Stimulated activated CD8-positive, alpha-beta memory T cell treated with anti-CD3 and anti-CD28 coated beads, Interleukin-15, amount 100 ng/mL, for 1 hour (primary cell): ENCODE measurements around the gene PCA3.
"Not testable (repeated sequence)": the region's sequence is repeated elsewhere in the genome, so short reads cannot be mapped to it uniquely, and the experiment has no call there.

Experiments used
- DNase-seq: peaks from one replicate; pipeline ENCODE4 v3.0.0-alpha.2; 2020; ENCODE audit warnings: low read depth

PCA3 gene

DNA sequence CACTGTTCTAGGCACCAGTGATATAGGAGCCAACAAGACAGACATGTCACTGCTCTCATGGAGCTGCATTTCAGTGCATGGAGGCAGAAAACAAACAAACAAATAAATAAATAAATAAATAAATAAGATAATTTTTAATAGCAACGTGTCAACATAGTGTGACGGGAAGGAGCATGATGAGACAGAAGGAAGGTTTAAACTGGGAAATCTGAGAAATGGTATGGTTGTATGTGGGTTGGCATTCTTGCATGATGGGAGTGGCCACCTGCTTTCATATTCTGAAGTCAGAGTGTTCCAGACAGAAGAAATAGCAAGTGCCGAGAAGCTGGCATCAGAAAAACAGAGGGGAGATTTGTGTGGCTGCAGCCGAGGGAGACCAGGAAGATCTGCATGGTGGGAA, at the start of gene PCA3:
TSS of gene PCA3 (plus strand) at position 301 of the 400 bp plus-strand sequence.
- DNase-seq, result no peak

DNA sequence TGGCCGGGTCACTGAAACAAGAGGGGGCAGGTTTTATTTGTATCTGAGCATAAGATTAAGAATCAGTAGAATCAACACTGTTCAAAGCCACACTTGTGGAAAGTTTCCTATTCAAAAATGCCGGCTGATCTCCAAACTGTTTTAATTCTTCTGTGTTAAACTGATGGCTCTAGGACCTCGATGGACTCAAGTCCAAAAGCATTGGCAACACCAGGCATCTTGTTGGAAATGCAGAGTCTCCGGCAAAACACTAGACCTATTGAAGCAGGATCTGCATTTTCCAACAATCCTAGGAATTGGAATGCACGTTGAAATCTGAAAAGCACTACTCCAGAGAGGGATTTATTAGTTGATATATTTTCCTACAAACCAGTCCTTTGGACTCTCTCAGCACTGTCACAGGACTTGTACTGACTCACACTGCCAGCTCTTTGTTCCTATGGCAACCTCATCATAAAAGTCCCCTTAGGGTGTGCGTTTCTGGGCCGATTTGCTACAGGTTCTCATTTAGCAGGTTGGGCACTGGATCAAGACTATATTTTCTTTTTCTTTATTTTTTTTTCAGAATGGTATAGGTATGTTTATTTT, 48.1 kb upstream of the PCA3 start:
- DNase-seq, result no peak

DNA sequence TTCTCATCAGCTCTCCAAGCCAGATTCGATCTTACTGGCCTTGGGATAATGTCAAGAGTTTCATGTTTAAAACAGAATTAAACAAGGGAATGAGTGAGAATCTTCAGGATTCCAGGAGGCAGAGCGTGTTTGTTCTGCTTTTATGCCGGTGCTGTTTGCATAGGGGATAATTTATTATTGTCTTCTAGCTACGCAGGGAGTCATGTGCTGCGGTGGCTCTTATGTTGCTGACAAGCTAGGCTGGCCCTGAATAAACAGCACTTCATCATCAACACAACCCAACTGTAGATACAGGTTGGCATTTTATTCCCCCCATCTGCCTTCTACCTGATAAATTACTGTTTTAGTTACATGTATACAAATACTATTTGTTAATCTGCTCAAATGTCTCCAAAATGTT, 47.1 kb upstream of the PCA3 start:
- no peak for DNase-seq

DNA sequence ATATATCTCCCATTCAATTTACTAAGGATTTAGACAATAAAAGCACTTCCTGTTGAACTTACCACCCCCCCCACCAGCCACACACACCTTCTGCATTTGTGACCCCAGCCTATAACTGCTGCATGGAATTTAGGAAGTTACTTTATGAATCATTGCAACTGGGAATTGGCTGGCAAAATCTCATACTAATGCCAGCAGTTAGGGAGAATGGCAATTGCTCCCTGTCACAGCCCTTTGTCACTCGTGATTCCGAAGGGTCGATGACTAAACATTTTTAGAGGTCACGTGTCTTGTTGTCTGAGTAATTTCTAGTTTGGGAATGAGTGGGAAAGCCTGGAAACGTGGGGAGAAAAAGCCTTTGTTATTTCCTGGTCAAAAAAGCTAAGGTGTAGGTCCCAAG, 46.6 kb upstream of the PCA3 start:
- DNase-seq, result no peak

DNA sequence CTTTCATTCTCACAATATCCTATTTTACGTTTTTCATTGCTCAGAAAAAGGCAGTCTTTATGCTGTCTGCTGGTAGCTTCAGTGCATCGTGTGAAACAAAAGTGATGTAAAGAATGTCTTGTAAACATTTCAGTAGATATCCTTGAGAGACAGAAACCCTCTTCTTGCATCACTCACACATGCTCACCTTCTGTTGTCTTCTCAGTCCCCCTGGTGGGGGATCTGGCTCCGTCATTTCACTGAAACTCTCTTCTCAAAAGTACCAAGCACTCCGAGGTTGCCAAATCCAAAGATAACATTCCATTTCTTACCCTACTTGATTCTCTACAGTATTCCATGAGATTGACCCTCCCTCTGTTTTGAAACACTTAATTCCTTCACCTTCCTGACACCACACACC, 46.1 kb upstream of the PCA3 start:
- DNase-seq, result no peak

DNA sequence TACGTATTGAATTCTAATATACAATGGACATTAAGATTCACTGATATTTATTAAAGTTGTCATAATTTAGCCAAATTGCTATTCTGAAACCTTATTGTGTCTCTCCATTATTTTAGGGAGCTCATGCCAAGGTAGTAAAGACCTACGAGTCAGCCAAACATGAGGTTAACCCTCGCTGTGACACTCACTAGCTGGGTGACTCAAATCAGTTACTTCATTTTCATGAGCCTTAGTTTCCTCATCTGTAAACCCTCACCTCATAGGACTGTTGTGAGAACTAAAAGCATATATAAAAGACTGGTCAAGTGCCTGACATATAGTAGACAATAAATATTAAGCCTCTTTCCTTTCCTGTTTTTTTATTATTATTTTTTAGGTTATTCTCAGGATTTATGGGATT, 44.0 kb upstream of the PCA3 start:
- no peak for DNase-seq

DNA sequence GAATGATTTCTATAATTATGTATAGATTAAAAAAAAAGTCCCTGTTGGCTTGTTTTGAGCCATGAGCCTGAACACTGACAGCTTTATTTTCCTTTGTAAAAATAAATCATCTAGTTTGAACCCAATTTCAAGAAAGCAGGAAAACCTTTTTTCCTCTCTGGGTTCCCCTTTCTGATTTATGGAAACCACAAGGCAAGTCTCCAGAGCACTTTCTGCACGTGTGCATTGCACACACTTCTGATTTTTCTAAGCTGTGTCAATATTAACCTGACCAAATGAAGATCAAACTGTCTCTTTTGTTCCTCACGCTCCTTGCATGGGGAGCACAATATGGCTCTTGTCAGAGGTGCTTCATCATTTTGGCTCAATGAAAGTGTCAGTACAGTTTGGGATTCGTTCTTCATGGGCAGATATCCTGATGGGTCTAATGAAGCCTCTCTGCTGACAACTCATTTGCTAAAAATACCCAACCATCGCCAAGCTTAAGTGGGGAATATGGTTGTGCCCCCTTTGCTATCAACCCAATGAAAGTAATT, 39.2 kb upstream of the PCA3 start:
- no peak for DNase-seq

DNA sequence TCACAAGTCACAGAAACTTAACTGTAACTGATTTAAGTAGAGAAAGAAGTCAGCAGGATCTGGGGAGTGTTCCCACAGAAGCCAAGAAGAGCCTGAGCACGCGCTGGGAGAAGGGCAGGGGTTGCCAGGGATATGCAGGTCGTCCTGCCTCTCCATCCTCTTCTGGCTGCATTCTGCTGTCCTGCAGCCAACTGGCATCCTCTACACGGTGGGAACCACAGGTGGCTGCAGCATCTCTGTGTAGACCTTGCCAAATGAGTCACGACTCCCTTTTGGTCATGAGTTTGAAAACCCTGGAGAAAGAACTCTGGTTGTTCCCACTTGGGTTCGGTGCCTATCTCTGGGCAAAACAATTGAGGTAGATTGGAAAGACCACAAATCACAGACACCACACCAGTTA, 38.4 kb upstream of the PCA3 start:
- no peak for DNase-seq

DNA sequence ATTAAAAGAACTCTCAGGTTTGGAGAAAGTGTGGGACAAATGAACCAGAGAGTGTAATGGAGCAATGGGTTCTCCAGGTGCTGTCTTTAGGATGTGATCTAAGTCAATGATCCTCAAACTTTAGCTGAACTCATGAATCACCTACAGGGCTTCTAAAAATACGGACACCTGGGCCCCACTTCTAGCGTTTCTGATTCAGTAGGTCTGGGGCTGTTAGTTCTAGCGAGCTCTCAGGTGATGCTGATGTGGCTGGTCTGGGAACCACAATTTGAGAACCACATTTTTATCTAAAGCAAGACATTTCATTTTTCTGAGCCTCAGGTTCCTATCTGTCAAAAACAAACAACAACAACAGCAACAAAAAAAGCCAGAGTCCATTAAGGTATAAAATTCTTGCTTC, 35.1 kb upstream of the PCA3 start:
- no peak for DNase-seq

DNA sequence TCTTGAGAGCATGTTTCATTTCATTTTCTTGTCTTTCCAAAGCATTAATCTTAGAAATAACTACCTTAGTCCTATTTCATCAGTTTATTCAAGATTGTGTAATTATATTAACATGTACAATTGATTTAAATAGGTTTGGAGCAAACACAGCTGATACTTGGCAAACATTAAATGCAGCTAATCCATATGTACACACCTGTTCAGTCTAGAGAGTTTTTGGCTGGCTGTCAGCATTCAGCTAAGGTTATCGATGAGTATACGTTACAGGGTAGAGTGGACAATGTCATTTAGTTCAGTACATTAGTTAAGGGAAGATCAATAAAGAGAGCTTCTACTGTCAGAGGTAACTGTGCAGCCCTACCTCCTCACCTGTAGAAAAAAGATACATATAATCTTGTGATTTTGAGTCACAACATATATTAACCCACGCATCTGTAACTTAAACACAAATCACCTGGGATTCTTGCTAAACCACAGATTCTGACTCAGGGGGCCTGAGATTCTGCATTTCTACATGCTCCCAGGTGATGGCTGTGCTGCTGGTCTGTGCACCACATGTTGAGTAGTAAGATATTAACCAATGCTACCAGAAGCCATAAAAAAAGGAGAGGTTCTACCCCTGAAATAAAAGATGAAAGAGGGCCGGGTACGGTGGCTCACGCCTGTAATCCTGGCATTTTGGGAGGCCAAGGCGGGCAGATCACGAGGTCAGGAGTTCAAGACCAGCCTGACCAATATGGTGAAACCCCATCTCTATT, 34.1 kb upstream of the PCA3 start:
- DNase-seq, result no peak

DNA sequence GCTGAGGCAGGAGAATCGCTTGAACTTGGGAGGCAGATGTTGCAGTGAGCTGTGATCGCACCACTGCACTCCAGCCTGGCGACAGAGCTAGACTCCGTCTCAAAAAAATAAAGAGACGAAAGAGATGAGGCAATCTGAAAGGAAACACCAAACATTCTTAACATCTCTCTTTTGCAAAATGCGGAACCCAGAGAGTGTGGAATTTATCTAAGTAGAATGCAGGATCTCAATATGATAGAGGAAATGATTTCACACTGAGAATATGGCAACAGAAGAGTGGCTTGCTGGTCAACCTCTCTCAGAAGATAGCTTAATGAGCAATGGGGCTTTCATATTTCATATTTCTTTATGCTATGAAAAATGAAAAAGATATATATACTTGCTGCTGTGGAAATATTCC, 33.4 kb upstream of the PCA3 start:
- no peak for DNase-seq

DNA sequence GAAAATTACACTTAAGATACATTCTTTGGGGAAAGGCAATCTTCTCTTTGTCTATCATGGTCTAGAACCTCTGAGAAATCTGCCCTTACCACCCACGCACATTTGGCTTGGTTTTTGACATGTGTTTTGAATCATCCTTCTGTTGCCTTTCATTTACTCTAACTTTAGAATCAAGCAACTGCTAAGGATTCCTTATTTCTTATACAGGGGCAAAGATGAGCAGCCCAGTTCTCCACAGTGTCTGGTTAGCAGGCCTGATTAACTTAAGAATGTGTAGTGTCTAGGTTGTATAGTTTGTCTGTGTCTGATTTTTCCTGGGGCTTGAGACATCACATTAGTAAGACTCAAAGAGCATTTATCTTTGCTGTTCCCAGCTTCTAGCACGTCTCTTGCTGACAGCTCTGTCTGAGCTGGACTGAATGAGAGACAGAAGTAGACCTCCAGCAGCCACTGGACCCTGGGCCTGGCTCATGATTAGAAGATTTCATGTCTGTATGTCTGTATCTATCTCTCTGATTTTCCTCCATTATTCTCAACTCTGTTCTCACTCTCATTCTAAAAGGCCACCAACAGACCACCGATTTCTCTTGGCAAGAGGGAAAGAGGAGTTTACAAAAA, 31.8 kb upstream of the PCA3 start:
- no peak for DNase-seq

DNA sequence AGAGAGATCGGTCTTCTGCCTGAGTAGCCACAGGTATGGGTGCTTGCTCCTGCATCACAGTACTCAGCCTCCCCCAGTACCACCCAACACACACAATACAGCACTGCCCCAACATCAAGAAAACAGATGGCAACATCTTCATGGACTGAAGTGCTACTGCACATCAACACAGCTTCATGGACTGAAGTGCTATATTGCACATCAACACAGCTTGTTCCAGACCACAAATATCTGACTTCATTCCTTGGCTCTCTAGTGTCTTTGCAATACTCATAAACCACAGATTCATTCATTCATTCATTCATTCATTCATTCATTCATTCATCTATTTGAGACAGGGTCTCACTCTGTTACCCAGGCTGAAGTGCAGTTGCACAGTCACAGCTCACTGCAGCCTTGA, 31.1 kb upstream of the PCA3 start:
- DNase-seq, result no peak

DNA sequence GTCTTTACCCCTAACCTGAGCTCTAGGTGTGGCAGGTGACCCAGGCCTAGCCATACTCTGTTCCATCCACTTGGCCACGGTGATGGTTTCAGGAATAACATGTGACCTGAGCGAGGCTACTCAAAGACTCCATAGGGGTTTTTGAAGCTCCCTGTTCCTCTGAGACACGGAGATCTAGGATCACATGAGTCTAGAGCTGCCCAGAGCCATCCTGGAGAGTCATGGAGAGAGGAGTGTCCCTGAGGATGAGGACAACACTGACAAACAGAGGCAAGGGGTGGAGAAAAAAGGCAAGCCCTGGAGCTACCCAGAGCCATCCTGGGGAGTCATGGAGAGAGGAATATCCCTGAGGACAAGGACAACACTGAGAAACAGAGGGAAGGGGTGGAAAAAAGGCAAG, 29.5 kb upstream of the PCA3 start:
- DNase-seq, result no peak

DNA sequence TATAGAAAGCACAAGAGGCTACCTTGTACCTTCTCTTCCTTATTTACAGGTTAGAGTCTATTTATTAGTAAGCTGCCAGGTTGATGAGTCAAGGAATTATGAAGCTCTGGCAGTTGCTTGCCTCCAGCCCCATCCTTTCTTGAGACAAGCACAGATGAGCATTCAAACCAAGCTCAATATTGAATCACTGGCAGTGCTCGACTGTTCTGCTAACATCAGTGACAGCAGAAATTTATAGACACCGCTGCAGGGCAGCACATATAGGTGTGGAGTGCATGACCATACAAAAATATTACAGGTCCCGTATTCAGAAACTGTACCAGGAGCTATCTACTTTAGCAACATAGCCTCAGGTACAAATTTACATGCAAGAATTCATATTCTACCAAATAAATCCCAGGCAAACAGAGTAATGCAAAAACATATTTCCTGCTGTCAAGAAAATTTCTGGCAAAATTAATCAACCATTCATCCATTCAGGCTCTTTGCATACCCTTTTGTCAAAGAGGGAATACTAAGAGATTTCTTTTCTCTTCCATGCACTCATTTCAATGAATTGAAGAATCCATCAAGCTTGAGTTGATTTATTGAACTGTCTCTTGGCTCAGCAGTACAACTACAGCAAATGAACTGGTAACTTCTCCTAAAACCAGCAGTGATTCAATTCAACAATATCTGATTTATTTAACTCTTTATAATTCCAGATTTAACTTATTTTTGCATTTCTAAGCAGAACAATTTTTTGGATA, 26.9 kb upstream of the PCA3 start:
- DNase-seq, result no peak

DNA sequence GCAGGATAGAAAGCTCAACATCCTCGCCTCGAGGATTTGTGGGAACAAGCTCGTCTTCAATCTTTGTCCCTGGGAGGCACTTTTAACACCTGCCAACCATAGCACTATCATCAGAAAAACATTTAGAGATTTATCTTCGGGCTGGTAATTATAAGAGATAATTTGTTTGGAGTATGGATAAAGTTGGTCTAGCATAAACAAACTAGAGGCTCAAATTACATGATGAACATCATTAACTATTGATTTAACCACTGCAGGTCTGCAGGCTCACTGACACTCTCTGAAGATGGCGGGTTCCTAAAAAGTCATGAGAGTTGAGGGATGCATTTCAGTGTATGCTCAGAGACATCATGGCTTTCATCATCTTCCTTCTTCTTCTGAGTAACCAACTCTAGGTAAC, 25.8 kb upstream of the PCA3 start:
- DNase-seq, result no peak

DNA sequence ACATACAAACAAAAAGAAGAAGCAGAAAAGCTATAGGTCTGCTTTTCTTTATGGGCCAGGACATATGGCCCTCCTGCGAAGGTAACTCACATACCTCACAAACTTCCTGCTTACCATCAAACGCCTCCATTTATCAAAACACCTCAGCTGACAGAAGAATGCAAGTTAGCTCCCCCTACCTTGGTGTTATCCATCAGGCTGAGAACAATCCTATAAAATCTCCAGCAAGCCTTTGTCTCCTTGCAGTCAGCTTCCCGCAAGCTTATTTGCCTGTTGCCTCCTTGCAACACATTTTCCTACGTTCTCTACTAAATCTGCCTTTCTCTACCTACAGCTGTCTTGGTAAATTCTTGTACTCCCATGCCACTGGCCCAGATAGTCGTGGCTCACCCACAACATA, 22.7 kb upstream of the PCA3 start:
- DNase-seq, result no peak

DNA sequence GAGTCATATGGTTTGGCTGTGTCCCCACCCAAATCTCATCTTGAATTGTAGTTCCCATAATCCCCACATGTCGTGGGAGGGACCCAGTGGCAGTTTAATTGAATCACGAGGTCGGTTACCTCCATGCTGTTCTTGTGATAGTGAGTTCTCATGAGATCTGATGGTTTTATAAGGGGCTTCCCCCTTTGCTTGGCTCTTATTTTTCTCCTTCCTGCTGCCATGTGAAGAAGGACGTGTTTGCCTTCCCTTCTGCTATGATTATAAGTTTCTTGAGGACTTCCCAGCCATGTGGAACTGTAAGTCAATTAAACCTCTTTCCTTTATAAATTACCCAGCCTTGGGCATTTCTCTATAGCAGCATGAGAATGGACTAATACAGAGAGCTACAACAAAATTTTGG, 21.3 kb upstream of the PCA3 start:
- not testable (repeated sequence) for DNase-seq

DNA sequence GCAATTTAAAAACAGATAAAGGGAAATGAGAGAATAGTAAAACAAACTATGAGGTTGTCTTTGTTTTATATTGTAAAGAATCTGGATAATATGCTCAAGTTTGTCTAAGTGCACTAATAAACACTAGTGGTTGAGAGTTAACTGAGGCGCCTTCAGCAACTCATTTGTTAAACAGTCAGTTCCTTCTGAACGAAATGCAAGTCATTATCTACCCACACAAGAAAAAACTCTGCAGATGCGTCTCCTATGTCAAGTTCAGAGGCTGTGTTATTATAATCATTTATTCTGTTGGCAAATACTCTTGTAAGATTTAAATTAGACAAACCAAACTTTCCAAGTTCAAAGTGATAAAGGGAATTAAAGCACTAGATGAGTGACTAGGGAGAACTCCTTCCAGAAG, 20.3 kb upstream of the PCA3 start:
- no peak for DNase-seq

DNA sequence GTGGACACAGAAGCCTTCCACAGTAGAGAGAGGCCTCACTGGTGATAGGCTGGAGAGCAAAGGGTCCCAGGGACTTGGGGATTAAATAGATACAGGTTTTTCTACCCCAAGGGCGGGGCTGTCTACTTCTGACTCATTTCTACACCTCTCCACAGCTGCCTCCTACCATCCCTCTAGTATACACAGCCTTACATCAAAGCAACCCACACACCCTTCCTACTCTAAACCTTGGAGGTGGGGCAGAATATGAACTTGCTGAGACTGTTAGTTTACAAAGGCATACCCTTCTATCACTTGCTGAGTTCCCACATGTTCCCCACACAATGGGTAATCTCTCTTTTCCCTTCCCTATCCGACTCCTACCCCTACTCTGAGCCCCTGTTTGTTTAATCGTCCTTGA, 19.9 kb upstream of the PCA3 start:
- no peak for DNase-seq

DNA sequence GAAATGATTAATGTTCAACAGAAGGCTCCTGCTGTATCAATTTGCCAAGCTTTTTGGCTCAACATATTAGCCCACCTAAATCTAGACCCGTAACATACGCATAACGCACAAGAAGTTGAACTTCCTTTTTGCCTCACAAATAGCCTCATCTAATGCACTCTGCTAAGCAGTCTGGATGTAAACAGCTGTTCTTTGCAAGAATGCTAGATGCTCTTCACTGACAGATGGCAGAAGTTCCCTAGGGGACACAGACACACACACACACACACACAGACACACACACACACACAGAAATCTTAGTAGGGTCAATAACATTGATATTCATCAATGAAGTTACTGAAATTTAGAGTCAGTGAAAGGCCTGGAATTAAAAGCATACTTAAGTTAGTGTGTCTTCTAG, 13.2 kb upstream of the PCA3 start:
- DNase-seq, result no peak

DNA sequence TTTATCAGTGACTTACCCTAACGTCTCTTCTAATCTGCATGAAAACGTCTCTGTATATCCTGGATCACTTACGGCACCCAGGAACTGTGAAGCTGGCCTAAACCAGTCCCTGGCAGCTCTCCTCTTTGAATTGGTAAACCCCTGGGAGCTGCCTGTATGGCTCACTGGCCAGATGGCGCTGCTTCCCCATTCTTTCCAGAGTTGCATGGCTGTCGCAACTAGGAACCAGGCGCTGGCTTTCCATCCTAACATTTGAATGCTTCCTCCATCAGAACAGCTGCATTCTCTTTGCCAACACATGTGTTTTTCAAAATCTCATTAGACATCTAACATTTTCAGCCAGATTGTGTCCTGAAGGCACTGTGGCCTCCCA, 8.0 kb upstream of the PCA3 start:
- no peak for DNase-seq
